Body of pancreas (tissue), 4 donors: ENCODE results near the gene GOT1.

Experiments
- CTCF ChIP-seq, 7 experiments: fragments of 450-650 bp in 4 of 7; fragments of 200-600 bp in 3 of 7; sonication (generic) in 3 of 7; IDR thresholded peaks; one replicate each; pipeline ENCODE4 v1.5.1; 2016 to 2019; ENCODE audit warnings: antibody characterized with exemption in 7 of 7
- POLR2A ChIP-seq, 3 donors: fragments of 450-650 bp; IDR thresholded peaks; one replicate each; pipeline ENCODE4 v1.6.1; 2016; ENCODE audit warnings: antibody characterized with exemption in 3 of 3, mild to moderate bottlenecking in 2 of 3

GRCh38 chr10:99450156-99450555, 19.7 kb upstream of the GOT1 start:
- TF ChIP-seq CTCF (IDR thresholded peaks at IDR 0.05) (no peak), POLR2A (IDR thresholded peaks at IDR 0.05) (no peak)
